AG08395 (cell line): ENCODE measurements around the gene MBP.
A peak's percentile ranks its signal among the peaks of the same experiment; 100 is the strongest.

Experiments used
- DNase-seq: peaks from one replicate; pipeline ENCODE4 v3.0.0; 2012; ENCODE audit warnings: mixed read lengths, low spot score

Gene MBP

DNA sequence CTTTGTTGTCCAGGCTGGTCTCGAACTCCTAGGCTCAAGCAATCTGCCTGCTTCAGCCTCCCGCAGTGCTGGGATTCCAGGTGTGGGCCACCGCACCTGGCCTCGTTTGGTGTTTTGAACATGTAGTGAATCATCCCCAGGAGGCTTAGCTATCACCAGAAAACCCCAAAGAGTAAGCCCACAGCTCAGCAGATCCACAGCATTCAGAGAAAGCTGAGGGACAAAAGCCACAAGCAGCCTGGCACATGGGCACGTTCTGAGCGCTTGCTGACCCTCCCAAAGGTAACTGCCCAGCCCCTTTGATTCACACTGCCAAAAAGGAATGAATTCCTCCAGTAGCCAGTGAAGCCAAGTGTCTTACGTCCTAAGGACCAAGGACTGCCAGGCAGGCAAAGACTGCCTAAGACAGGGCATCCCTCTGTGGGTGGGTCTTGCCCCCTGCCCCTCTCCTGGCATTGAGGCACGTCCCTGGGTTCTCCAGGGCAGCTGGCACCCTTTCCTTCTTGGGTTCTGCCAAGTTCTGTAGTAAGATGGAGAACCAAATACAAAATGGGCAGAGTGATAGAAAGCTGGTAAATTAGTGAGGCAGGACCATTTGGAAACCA, 31.7 kb downstream of the MBP start:
- no peak for DNase-seq

DNA sequence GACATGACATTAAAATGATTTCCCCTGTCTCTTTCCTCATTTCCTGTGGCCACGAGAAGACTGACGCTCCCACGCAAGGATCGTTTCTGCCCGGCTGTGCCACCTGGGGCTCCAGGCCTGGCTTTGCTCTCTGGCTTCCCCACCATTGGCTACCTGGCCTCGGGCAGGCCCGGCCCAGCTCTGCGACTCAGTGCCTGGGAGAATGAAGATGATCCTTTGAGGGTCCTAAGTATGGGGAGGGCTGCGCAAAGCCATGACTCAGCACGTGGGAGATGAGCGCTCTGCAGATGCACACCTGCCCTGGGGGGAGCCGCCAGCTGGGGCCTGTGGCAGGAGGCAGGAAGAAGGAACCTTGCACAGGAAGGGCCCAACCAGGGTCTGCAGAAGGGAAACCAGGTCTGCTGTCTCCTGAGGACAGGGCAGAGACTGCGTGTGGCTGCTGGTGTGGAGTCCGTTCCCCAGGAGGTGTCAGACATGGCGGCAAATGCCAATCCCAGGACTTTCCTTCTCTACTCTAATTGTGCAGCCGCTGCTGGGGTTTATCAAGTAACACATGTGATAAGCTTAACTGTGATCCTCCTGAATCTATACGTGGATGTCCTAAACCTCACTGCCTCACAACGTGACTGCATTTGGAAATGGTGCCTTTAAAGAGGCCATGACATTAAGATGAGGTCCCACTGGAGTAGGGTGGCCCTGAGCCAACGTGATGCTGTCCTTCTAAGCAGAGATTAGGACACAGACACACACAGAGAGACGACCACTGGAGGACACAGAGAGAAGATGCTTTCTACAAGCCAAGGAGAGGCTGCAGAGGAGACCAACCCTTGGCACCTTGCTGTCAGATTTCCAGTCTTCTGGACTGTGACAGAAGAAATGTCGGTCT, 32.9 kb downstream of the MBP start:
- no peak for DNase-seq

GRCh38 chr18:77098538-77099174, 33.9 kb downstream of the MBP start:
- no peak for DNase-seq

- no peak for DNase-seq
Observed at GRCh38 chr18:77098029-77098428, 34.6 kb downstream of the MBP start.

DNA sequence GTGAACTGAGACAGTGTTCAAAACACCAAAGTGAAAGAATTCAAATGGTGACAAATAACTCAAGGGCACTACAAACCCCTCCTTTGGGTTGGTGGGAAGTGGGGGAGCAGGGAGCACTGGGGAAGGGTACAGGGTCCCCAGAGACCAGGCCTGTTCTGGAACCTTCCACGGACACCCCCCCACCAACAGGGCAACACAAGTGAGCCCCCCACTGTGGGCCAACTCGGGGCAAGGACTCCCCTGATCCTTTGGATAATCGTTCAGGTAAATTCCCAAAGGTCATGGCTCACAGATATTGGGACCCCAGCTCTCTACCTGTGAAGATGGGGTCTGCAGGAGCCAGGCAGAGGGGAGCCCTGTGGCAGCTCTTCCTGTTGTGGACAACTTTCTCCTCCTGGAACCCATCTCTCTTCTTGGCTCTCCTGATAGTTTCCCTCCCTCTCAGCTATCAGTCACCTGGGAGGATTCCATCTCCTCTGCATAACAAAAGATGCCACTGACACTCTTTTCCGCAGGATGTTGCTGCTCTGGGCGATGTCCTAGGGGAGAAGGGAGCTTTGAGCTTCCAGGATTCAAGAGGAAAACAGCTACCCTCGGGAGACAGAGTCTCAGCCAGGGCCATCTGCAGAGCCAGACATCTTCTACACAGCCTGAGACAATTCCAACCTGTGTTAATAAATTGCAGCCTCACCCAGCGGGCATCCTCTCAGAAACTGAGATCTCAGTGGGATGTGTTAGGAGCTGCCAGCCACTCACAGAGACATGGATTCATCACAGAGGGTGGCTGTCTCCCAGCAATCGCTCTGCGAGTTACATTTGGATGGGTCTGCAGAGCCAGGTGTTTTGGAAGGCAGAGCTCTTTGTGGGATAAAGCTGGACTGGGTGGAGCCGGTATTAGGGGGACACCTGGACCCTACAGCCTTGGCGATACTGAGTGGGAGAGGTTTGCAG, 35.4 kb downstream of the MBP start:
- DNase-seq = no peak

GRCh38 chr18:77095391-77096371, 36.9 kb downstream of the MBP start:
- no peak for DNase-seq

DNA sequence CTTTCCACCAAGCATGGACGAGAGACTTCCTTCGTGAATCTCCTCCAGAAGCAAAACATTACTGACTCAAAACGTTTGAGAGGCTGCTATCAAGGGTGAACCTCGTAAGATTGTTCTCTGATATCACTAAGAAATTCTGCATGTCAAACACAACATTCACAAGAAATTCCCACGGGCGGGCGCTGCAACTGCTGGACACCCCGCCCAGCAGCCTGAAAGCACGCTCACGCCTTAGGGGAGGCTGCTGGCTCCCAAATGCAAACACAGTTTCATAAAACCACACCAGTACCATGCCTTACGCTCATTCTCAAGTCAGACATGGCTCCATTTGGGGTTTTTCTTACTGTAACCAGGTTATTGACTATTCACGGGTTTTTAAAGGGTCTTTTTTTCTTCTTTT, 39.0 kb downstream of the MBP start:
- DNase-seq = no peak

DNA sequence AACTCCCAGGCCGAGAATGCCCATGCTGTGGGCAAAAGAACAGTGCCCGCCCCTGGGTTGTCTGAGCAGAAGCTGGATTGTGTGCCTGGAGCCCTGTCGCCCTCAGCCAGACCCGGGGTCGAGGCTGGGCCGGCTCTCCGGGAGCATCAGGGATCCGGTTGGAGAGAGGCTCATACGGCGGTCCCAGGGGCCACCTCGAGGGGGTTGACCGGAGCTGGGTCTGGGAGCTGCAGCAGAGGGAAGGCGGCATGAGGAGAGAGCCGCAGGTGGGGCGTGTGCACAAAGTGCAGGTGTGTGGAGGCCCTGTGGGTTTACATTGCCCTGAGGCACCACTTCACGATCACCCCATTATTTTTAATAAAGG, 39.5 kb downstream of the MBP start:
- DNase-seq = no peak

DNA sequence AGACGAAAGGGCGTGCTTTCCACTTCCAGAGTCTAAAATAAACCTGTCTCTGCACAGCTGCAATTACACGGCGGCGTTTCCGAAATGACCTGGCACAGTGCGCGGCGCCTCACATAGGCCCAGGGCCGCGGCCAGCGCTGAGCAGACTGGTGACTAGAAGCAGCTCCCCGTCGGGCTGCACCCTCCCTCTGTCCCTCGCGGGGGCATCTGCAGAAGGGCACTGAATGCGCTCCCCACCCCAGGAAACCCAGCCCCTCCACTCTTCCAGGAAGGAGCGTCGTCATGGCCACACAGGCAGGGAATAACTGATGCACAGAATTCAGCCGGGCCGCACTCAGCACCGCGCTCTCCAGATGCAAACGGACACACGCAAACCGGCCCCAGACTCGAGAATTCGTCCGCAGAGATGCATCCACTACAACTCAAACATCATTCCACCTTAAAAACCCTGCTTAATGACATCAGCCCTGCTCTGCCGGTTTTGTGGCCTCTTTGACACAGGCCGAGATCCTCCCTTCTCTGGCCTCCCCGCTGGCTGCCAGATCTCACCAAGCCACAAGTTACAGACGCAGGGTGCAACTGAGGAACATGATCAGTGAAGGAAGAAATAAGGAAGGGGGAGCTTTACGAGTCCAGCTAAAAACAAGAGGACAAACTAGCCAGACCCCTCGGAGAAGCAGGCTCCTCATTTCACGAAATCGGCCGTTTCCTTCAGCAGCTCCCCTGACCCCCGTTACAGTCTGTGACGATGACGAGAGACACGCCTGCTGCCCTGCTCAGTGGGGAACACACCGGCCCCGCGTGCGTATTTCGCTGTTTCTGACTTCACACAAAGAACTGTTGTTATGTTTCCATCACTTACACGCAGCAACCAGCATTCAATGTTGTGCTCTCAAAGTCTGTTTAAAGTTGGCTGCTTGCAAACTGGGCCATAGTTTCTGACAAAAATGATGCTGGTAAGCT, 40.2 kb downstream of the MBP start:
- DNase-seq = no peak

- no peak for DNase-seq
Observed at GRCh38 chr18:77091366-77091765, 41.2 kb downstream of the MBP start.

DNA sequence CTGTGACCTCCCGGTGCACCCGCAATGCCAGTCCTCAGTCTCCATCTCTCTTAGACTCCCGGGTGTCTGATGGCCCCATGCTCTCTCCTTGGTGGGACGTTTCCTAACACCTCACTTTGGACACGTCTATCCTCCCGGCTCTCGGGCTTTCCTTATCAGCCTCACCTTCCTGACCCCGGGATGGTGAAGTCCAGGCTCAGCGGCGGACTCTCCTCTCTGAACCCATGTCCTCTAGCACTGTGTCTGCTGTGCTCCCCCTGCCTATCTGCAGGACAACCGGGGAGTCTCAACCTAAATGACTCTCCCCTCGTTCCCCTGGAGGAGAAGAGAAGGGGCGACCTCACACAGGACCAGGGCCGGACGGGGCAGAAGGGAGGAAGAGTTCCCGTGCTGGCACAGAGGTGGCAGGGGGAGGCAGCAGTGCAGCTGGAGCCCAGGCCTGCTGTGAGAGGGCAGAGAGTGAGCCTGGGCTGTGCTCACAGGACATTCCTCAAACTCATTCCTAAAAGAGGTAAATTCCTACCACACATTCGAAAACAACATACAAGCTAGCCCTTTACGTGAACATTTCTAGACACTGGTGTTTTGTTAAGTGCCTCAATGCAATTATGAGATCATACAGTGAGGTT, 41.9 kb downstream of the MBP start:
- DNase-seq = no peak

DNA sequence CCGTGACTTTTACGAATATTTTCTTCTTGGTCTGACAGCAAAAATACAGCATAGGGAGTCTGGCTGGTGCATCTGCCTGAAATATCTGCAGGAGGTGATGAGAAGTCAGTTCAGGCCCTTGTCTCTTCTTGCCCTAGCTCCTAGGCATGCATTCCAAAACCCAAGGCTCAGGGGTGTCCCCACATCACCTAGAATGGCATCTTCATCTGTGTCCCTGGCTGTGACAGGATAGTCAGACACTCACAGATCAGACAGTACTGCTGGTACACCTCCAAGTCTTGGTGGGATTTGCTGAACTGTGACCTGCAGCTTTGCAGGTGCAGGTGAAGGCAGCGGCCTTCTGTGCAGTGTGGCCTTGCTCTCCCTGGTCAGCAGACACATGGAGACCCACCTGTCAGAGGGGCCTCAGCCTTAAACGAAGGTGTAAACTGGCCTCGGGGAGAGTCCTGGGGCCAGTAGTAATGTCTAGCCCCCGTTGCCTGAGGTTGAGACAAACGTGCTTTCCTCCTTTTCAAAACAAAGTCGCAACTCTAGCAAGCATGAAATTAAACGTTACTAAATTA, 42.8 kb downstream of the MBP start:
- DNase-seq = no peak

DNA sequence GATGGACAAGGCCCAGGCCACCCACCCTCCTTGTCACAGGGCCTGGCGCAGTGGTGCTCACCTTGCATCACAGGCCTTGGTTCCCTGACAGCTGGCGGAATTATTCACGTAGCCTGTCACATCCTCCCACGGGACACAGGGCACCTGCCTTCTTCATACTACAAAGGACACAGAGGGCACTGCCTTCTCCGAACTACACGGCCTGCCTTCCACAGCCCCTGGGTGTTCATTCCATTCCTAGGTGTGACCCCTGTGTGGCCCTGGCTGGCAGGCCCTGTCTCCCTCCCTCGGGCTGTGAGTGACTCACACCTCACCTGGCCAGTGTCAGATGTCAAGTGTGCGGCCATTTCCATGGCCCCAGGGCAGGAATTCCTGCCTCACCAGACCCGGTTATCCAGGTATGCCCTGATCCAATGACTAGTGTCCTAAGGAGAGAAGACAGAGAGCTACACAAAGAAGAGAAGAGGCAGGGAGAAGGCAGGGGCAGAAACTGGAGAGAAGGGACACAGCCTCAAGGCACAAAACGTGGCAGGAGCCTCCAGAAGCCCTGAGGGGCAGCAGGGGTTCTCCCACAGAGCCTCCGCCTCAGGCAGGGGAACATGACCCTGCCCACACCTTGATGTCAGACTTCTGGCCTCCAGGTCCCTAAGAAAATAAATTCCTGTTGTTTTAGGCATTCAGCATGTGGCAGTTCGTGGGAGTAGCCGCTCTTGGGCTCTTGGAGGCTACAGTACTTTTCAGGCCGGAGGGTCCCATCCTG, 43.4 kb downstream of the MBP start:
- no peak for DNase-seq

GRCh38 chr18:77087393-77088141, 45.0 kb downstream of the MBP start:
- peak; percentile 46 for DNase-seq

- DNase-seq = no peak
Observed at GRCh38 chr18:77086656-77087392, 45.8 kb downstream of the MBP start.

DNA sequence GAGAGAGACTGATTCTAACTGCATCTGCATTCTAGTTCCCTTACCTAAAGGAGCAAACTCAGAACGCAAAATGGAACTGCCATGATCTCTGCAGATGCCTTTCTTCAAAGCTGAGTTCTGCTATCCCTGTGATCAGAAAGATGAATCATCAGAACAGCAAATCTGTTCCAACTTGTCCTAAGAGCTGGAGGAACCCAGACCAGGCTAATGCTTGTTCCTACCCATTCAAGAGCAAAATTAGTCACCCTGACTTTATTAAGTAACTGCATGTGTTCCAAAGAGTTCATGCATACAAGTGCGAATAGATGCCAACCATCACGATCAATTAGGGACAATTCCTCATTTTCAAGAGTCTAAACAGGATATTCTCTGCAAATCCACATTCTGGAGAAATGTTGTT, 46.5 kb downstream of the MBP start:
- DNase-seq = peak; percentile 91

- DNase-seq = no peak
Observed at GRCh38 chr18:77084688-77085035, 47.9 kb downstream of the MBP start.
